Prostate gland (tissue), 2 donors: ENCODE results near the gene NOS1AP. TPM values are rescaled to one million over a fixed set of nuclear protein-coding genes. Genes with fewer than 3 reads are reported as not detected.
"Not testable (repeated sequence)": the region's sequence is repeated elsewhere in the genome, so short reads cannot be mapped to it uniquely, and the experiment has no call there.

Source experiments
- DNase-seq: peaks from one replicate; pipeline ENCODE4 v3.0.0-alpha.2; 2019; ENCODE audit warnings: low spot score
- H3K27ac ChIP-seq, 2 donors: fragments of 200-600 bp; sonication (generic); 2 replicates each; pipeline ENCODE4 v1.5.1; 2017 to 2019
- H3K27me3 ChIP-seq: fragments of 200-600 bp; sonication (generic); replicated peaks from 2 replicates; pipeline ENCODE4 v1.5.1; 2019; ENCODE audit not compliant: insufficient read depth
- H3K36me3 ChIP-seq, 2 donors: fragments of 200-600 bp; sonication (generic); 1 replicate in 1 of 2; 2 replicates in 1 of 2; pipeline versions ENCODE4 v1.5.1 to v1.8.1; 2017 to 2019
- H3K4me1 ChIP-seq: fragments of 200-600 bp; sonication (generic); replicated peaks from 2 replicates; pipeline ENCODE4 v1.5.1; 2019
- H3K4me3 ChIP-seq, 2 donors: fragments of 200-600 bp; sonication (generic); 2 replicates each; pipeline ENCODE4 v1.5.1; 2017 to 2019
- H3K9me3 ChIP-seq: fragments of 200-600 bp; sonication (generic); 2 replicates; pipeline ENCODE4 v1.5.1; 2017
- CTCF ChIP-seq, 4 experiments: fragments of 200-600 bp in 2 of 4; fragments of 450-650 bp in 2 of 4; sonication (generic) in 2 of 4; IDR thresholded peaks; 1 replicate in 3 of 4; 2 replicates in 1 of 4; pipeline ENCODE4 v1.5.1; 2016 to 2019; ENCODE audit warnings: antibody characterized with exemption in 4 of 4, mild to moderate bottlenecking in 2 of 4, moderate library complexity in 2 of 4
- POLR2A ChIP-seq: fragments of 450-650 bp; IDR thresholded peaks from one replicate; pipeline ENCODE4 v1.6.1; 2016; ENCODE audit warnings: antibody characterized with exemption, mild to moderate bottlenecking
- POLR2AphosphoS5 ChIP-seq: sonication (generic); formaldehyde crosslinking; IDR thresholded peaks from one replicate; pipeline ENCODE4 v1.6.1; 2017; ENCODE audit warnings: antibody characterized with exemption
- WGBS: methylation state at CpG from one replicate; pipeline ENCODE4 v1.1.5; 2018; 5-methylcytosine and 5-hydroxymethylcytosine counted together
- intact Hi-C: fragments of 100-400 bp; cut with DNase I; formaldehyde crosslinking; loops from one replicate; pipeline ENCODE4 v1.14.2; 2022
- total RNA-seq, 2 donors: library from RNA; depleted of rRNA; stranded (reverse); fragments of >200 nt; gene quantifications; one replicate each; pipeline ENCODE4 v1.1.0, GENCODE V29; 2016

Gene NOS1AP
- total RNA-seq, 2 donors from 2014 or later = 9.9 to 11.0 TPM

GRCh38 chr1:162200096-162200847 lies 130.8 kb downstream of the NOS1AP start:
- TF ChIP-seq CTCF (IDR thresholded peaks at IDR 0.05) (no peak), POLR2AphosphoS5 (no peak), POLR2A (no peak)
- WGBS = 83% methylated on average over 5 of the region's 5 CpGs
- no peaks in the 10 kb centered on the region for H3K27me3 ChIP-seq
- no peaks in the 10 kb centered on the region for H3K36me3 ChIP-seq
- intact Hi-C loops = no loop called here
- H3K27ac ChIP-seq = no peak overlapping the region
- H3K4me3 ChIP-seq = no peak overlapping the region
- DNase-seq = no peak
- no peaks in the 10 kb centered on the region for H3K4me1 ChIP-seq
- no peaks in the 10 kb centered on the region for H3K9me3 ChIP-seq

GRCh38 chr1:162201062-162201461 lies 131.6 kb downstream of the NOS1AP start:
- H3K36me3 ChIP-seq, H3K27me3 ChIP-seq, DNase-seq, H3K27ac ChIP-seq, H3K9me3 ChIP-seq, intact Hi-C loops, H3K4me3 ChIP-seq, H3K4me1 ChIP-seq: not testable (repeated sequence)

- Histone ChIP-seq H3K4me1 (peaks cover 3% of the 10 kb centered on the region), H3K4me3 (no peak overlapping the region), H3K9me3 (no peaks in the 10 kb centered on the region), H3K27ac (no peak overlapping the region), H3K27me3 (no peaks in the 10 kb centered on the region), H3K36me3 (no peaks in the 10 kb centered on the region)
- intact Hi-C loops = no loop called here
- 67% methylated on average over 7 of the region's 7 CpGs for WGBS
- TF ChIP-seq POLR2AphosphoS5 (no peak), CTCF (IDR thresholded peaks at IDR 0.05) (no peak), POLR2A (no peak)
- no peak for DNase-seq
Observed at GRCh38 chr1:162204129-162204822, 134.8 kb downstream of the NOS1AP start.

GRCh38 chr1:162204823-162205155 lies 135.3 kb downstream of the NOS1AP start:
- no peak for TF ChIP-seq POLR2A
- no peak for TF ChIP-seq POLR2AphosphoS5
- TF ChIP-seq CTCF (IDR thresholded peaks at IDR 0.05) = no peak
- Histone ChIP-seq H3K4me1 (peaks cover 3% of the 10 kb centered on the region), H3K27me3 (no peaks in the 10 kb centered on the region), H3K36me3 (no peaks in the 10 kb centered on the region), H3K9me3 (no peaks in the 10 kb centered on the region), H3K27ac (no peak overlapping the region), H3K4me3 (no peak overlapping the region)
- WGBS = 86% methylated on average over 1 of the region's 1 CpG
- DNase-seq = no peak
- intact Hi-C loops = no loop called here

DNA sequence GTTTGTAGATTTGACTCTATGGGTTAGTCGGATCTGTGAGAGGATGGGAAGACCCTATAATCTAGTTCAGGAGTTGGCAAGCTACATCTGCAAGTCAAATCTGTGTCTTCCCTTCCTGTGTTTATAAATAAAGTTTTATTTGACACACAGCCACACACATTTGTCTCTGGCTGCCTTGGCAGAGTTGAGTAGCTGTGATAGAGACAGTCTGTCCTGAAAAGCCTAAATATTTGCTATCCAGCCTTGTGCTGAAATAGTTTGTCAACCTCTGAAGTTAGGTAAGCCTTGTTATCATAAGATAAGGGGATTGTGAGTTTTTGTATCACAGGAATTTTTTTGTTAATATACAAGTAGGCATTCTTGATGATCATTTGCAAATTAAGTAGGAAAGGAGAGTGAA lies 136.8 kb downstream of the NOS1AP start:
- intact Hi-C loops = no loop called here
- Histone ChIP-seq H3K9me3 (no peaks in the 10 kb centered on the region), H3K27me3 (no peaks in the 10 kb centered on the region), H3K4me3 (no peak overlapping the region), H3K27ac (peak overlapping the region; percentile 79 to 82), H3K36me3 (no peaks in the 10 kb centered on the region), H3K4me1 (peaks cover 3% of the 10 kb centered on the region)
- TF ChIP-seq POLR2AphosphoS5 = no peak
- no peak for DNase-seq
- WGBS = 91% methylated on average over 1 of the region's 1 CpG
